GM12865 (cell line): ENCODE results near the gene EFEMP2.

Experiments used
- DNase-seq: peaks from one replicate; pipeline ENCODE4 v3.0.0; 2010; ENCODE audit warnings: low read depth
- H3K4me3 ChIP-seq: 2 replicates; pipeline ENCODE4 v1.5.1; 2011; ENCODE audit warnings: mild to moderate bottlenecking, low read depth, low read length, control low read depth
- TF ChIP-seq, protein P1 (sequence below): IDR thresholded peaks from 2 replicates; pipeline ENCODE4 v1.5.1; 2011; ENCODE audit warnings: low read length, control low read depth, low read depth, inconsistent platforms; ENCODE audit not compliant: insufficient read depth; ENCODE audit errors: missing control alignments

EFEMP2 gene

DNA sequence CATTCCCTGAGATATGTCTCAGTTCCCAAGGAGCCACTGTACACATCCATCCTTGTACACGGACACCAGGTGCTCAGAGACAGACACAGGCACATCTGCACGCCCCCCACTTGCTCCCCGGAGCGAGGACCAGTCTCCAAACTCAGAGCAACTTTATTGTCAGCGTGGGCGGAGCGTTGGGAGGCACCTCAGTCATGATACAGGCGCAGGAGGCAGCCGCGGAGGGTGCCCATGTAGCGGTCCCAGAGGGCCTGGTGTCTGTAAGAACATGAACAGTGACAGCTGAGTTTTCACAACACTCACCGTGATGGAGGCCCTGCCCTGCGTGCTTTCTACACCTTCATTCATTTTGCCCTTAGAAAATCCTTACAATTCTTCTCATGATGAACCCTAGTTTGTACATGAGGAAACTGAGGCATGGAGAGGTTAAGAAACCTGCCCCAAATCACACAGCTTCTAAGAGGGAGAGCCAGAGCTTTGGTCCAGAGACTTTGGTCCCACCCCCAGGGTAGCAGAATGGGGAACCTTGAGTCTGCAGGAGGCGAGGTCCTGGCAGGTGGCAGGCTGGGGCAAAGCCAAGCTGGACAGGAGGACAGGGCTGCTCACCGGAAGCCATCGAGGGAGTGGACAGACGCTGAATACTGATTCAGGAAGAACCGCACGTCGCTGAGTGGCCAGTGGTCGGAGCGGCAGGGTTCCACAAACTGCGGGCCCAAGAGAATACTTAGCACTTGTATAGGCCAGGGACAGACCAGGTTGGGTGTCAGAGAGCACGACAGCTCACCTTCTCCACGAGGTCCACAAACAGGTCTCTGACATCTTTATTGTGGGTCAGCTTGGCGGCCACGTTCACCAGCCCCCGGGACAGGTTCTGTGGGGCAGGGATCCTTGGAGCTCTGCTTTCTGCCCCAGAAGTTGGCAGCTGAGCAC, 11.5 kb upstream of the EFEMP2 start:
- DNase-seq: no peak
- H3K4me3 ChIP-seq: no peak overlapping the region
- TF ChIP-seq, protein P1, sequence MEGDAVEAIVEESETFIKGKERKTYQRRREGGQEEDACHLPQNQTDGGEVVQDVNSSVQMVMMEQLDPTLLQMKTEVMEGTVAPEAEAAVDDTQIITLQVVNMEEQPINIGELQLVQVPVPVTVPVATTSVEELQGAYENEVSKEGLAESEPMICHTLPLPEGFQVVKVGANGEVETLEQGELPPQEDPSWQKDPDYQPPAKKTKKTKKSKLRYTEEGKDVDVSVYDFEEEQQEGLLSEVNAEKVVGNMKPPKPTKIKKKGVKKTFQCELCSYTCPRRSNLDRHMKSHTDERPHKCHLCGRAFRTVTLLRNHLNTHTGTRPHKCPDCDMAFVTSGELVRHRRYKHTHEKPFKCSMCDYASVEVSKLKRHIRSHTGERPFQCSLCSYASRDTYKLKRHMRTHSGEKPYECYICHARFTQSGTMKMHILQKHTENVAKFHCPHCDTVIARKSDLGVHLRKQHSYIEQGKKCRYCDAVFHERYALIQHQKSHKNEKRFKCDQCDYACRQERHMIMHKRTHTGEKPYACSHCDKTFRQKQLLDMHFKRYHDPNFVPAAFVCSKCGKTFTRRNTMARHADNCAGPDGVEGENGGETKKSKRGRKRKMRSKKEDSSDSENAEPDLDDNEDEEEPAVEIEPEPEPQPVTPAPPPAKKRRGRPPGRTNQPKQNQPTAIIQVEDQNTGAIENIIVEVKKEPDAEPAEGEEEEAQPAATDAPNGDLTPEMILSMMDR: no peak

DNA sequence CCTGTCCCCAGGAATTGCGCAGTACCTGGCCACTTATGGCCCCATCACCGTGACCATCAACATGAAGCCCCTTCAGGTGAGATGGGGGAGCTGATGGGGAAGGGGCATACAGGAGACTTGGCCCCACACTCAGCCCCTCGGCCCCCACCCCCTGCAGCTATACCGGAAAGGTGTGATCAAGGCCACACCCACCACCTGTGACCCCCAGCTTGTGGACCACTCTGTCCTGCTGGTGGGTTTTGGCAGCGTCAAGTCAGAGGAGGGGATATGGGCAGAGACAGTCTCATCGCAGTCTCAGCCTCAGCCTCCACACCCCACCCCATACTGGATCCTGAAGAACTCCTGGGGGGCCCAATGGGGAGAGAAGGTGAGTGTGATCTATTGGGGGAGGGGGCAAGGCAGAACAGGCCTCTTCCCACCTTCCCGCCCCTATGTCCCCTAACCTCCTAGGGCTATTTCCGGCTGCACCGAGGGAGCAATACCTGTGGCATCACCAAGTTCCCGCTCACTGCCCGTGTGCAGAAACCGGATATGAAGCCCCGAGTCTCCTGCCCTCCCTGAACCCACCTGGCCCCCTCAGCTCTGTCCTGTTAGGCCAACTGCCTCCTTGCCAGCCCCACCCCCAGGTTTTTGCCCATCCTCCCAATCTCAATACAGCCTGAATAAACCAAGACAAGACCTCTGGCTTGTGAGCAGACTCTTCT, 10.6 kb upstream of the EFEMP2 start:
- no peak for DNase-seq
- TF ChIP-seq, protein P1: no peak
- no peak overlapping the region for H3K4me3 ChIP-seq

DNA sequence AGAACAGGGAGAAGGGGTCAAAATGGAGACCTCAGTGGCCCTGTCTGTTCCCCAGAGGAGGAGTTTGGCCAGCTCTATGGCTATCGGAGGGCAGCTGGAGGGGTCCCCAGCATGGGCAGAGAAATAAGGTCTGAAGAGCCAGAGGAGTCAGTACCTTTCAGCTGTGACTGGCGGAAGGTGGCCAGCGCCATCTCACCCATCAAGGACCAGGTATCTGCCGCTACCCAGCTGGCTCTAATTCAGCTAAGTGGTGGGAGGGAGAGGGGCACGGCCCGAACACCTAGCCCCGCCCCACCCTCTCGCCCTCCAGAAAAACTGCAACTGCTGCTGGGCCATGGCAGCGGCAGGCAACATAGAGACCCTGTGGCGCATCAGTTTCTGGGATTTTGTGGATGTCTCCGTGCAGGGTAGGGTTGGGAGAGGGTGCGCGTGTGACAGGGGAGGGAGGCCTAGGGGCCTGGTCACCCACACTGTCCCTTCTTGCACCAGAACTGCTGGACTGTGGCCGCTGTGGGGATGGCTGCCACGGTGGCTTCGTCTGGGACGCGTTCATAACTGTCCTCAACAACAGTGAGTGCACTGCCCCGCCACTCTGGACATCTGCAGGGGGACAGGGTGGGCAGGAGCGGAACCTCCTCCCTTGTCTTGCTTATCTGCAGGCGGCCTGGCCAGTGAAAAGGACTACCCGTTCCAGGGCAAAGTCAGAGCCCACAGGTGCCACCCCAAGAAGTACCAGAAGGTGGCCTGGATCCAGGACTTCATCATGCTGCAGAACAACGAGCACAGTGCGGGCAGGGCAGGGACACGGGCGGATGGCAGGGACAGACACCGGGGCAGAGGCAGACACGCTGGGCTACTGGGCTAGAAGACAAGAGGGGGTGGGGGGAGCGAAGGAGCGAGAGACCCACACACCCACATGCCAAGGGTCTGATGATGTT, 9.8 kb upstream of the EFEMP2 start:
- no peak overlapping the region for H3K4me3 ChIP-seq
- TF ChIP-seq, protein P1: no peak
- DNase-seq: no peak

DNA sequence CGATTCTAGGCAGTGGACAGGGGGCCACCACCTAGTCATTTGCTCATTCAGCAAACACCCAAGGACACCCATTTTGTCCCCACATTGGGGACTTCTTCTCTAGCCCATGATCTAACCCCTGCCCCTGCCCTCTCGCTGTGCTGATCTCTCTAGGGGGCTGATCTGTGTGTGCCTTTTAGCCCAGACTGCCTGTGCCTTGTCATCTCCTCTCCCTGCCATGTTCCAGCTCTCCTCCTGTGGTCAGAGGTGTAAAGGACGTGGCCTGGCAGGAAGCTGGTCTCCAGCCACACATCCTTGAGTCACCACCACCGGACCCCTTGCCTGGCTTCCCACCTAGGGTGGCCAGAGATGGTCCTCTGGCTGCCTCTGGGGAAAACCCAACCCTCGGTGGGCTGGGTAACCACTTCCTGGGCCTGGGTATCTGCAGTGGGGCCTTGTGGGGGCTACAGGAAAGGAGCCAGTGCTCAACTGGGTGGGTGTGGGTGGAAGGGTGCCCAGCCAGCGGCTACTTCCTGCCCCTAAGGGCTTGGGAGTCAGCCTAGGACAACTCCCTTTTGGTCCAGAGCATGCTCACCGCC, 8.3 kb upstream of the EFEMP2 start:
- no peak overlapping the region for H3K4me3 ChIP-seq

GRCh38 chr11:65880027-65880426, 7.4 kb upstream of the EFEMP2 start:
- TF ChIP-seq, protein P1: no peak
- no peak overlapping the region for H3K4me3 ChIP-seq
- DNase-seq: no peak

More for the DNA sequence above, 8.3 kb upstream of the EFEMP2 start:
- DNase-seq: no peak
- TF ChIP-seq, protein P1: no peak

GRCh38 chr11:65879617-65880016, 7.0 kb upstream of the EFEMP2 start, which contains the start of gene CTSW:
Gene CTSW, plus strand, starts transcription at chr11:65879837. Its CDS starts 18 bp downstream, at chr11:65879855.
- TF ChIP-seq, protein P1: no peak
- no peak for DNase-seq
- no peak within 1 kb of the TSS for H3K4me3 ChIP-seq
